WTC11 (cell line): ENCODE data around the gene ENTPD8.

Experiments used
- ATF2 ChIP-seq: sonication (generic); formaldehyde crosslinking; IDR thresholded peaks from 2 replicates; pipeline ENCODE4 v1.8.1; 2022; ENCODE audit warnings: low read depth, missing genetic modification reagents, borderline replicate concordance
- ATF3 ChIP-seq: sonication (generic); formaldehyde crosslinking; conservative IDR thresholded peaks from 2 replicates; pipeline ENCODE4 v1.8.1; 2022; ENCODE audit warnings: mild to moderate bottlenecking, missing genetic modification reagents
- CBFB ChIP-seq: sonication (generic); formaldehyde crosslinking; IDR thresholded peaks from 2 replicates; pipeline ENCODE4 v1.8.1; 2022; ENCODE audit warnings: mild to moderate bottlenecking, low read depth, missing genetic modification reagents
- CDX4 ChIP-seq: fragments of 250-450 bp; sonication (Bioruptor Pico); IDR thresholded peaks from 2 replicates; pipeline ENCODE4 v1.9.0; 2021; ENCODE audit warnings: moderate library complexity, mild to moderate bottlenecking, inconsistent platforms, borderline replicate concordance
- CTCF ChIP-seq: fragments of 200-600 bp; IDR thresholded peaks from 2 replicates; pipeline ENCODE4 v1.8.0; 2022; ENCODE audit warnings: antibody characterized with exemption
- FOXJ3 ChIP-seq: sonication (generic); formaldehyde crosslinking; IDR thresholded peaks from 2 replicates; pipeline ENCODE4 v1.9.0; 2021; ENCODE audit warnings: missing genetic modification reagents, mild to moderate bottlenecking, borderline replicate concordance
- FOXP4 ChIP-seq: sonication (generic); formaldehyde crosslinking; IDR thresholded peaks from 2 replicates; pipeline ENCODE4 v1.8.0; 2022; ENCODE audit warnings: mild to moderate bottlenecking, missing genetic modification reagents
- MAX ChIP-seq: sonication (generic); formaldehyde crosslinking; IDR thresholded peaks from 2 replicates; pipeline ENCODE4 v1.8.0; 2022; ENCODE audit warnings: mild to moderate bottlenecking, missing genetic modification reagents
- MLX ChIP-seq: sonication (generic); formaldehyde crosslinking; IDR thresholded peaks from 2 replicates; pipeline ENCODE4 v1.8.1; 2023; ENCODE audit warnings: mild to moderate bottlenecking, missing genetic modification reagents, moderate library complexity
- PREB ChIP-seq: sonication (generic); formaldehyde crosslinking; IDR thresholded peaks from 2 replicates; pipeline ENCODE4 v1.8.1; 2022; ENCODE audit warnings: mild to moderate bottlenecking, missing genetic modification reagents, moderate library complexity, borderline replicate concordance
- TP53 ChIP-seq: sonication (generic); formaldehyde crosslinking; IDR thresholded peaks from 2 replicates; pipeline ENCODE4 v1.8.1; 2023; ENCODE audit warnings: mild to moderate bottlenecking, missing genetic modification reagents
- ZNF219 ChIP-seq: sonication (generic); formaldehyde crosslinking; IDR thresholded peaks from 2 replicates; pipeline ENCODE4 v1.8.0; 2023; ENCODE audit warnings: missing genetic modification reagents, mild to moderate bottlenecking, borderline replicate concordance
- ZNF263 ChIP-seq: sonication (generic); formaldehyde crosslinking; IDR thresholded peaks from 2 replicates; pipeline ENCODE4 v1.8.1; 2022; ENCODE audit warnings: low read depth, mild to moderate bottlenecking, moderate library complexity, missing genetic modification reagents
- ZNF423 ChIP-seq: fragments of 250-450 bp; sonication (Bioruptor Pico); IDR thresholded peaks from 2 replicates; pipeline ENCODE4 v2.1.2; 2022; ENCODE audit warnings: mild to moderate bottlenecking, moderate library complexity

GRCh38 chr9:137405677-137406081 is 35.5 kb downstream of the ENTPD8 start:
- TF ChIP-seq TP53 (no peak), CTCF (no peak), FOXJ3 (CRISPR knock-in tag) (no peak), MLX (CRISPR knock-in tag) (no peak), PREB (CRISPR knock-in tag) (no peak), ATF3 (no peak), ZNF263 (CRISPR knock-in tag) (no peak), FOXP4 (CRISPR knock-in tag) (no peak), CDX4 (CRISPR knock-in tag) (no peak), MAX (CRISPR knock-in tag) (no peak), ATF2 (CRISPR knock-in tag) (no peak), CBFB (CRISPR knock-in tag) (no peak), ZNF219 (CRISPR knock-in tag) (no peak), ZNF423 (CRISPR knock-in tag) (no peak)
